K562 (cell line): ENCODE data around the gene CHURC1. TPM values are rescaled to one million over a fixed set of nuclear protein-coding genes. Genes with fewer than 3 reads are reported as not detected.

ENCODE experiments used
- DDX20 ChIP-seq: fragments of 450-650 bp; IDR thresholded peaks from 2 replicates; pipeline ENCODE4 v1.6.1; 2016; ENCODE audit warnings: missing genetic modification characterization, low read depth, mild to moderate bottlenecking, missing compliant biosample characterization, moderate library complexity
- FIP1L1 ChIP-seq: fragments of 200-400 bp; formaldehyde crosslinking; IDR thresholded peaks from 2 replicates; pipeline ENCODE4 v1.6.1; 2018; ENCODE audit warnings: mild to moderate bottlenecking, low read depth, low read length; ENCODE audit not compliant: poor library complexity, severe bottlenecking
- HCFC1 ChIP-seq: IDR thresholded peaks from 2 replicates; pipeline ENCODE4 v1.6.1; 2012; ENCODE audit warnings: low read depth, low read length, improper control_type of control experiment
- ILK ChIP-seq: fragments of 450-650 bp; IDR thresholded peaks from 2 replicates; pipeline ENCODE4 v1.6.1; 2016; ENCODE audit warnings: missing genetic modification characterization, low read depth, mild to moderate bottlenecking, missing compliant biosample characterization, moderate library complexity, borderline replicate concordance
- NCOA6 ChIP-seq: fragments of 450-650 bp; IDR thresholded peaks from 2 replicates; pipeline ENCODE4 v1.6.1; 2017; ENCODE audit warnings: mild to moderate bottlenecking
- NR2C1 ChIP-seq, 2 experiments: fragments of 450-650 bp; IDR thresholded peaks; 2 replicates each; pipeline ENCODE4 v1.6.1; 2017; ENCODE audit warnings: mild to moderate bottlenecking in 2 of 2, antibody characterized with exemption in 1 of 2, inconsistent platforms in 1 of 2, missing compliant biosample characterization in 1 of 2, missing genetic modification characterization in 1 of 2
- PHF21A ChIP-seq: fragments of 450-650 bp; IDR thresholded peaks from 2 replicates; pipeline ENCODE4 v1.6.1; 2017; ENCODE audit warnings: low read depth, borderline replicate concordance
- SFPQ ChIP-seq: fragments of 200-400 bp; formaldehyde crosslinking; IDR thresholded peaks from 2 replicates; pipeline ENCODE4 v1.6.1; 2017; ENCODE audit warnings: mild to moderate bottlenecking, low read depth, low read length, moderate library complexity
- ZBTB11 ChIP-seq, 3 experiments: fragments of 200-800 bp in 1 of 3; fragments of 250-450 bp in 1 of 3; fragments of 450-650 bp in 1 of 3; sonication (Bioruptor Pico) in 1 of 3; sonication (Bioruptor generic) in 1 of 3; formaldehyde crosslinking in 1 of 3; IDR thresholded peaks; 2 replicates each; pipeline versions ENCODE4 v1.6.1 to v1.8.0; 2016 to 2022; ENCODE audit warnings: mild to moderate bottlenecking in 2 of 3, missing genetic modification characterization in 2 of 3, missing compliant biosample characterization in 1 of 3, moderate library complexity in 1 of 3
- ZNF212 ChIP-seq: fragments of 450-650 bp; formaldehyde crosslinking; IDR thresholded peaks from 2 replicates; pipeline ENCODE4 v1.4.0; 2020; ENCODE audit warnings: mild to moderate bottlenecking
- ZNF24 ChIP-seq: fragments of 450-650 bp; IDR thresholded peaks from 2 replicates; pipeline ENCODE4 v1.6.1; 2016
- ZNF431 ChIP-seq: sonication (generic); formaldehyde crosslinking; IDR thresholded peaks from 2 replicates; pipeline ENCODE4 v1.8.0; 2022; ENCODE audit warnings: mild to moderate bottlenecking, missing genetic modification reagents
- ZNF584 ChIP-seq: fragments of 200-800 bp; sonication (Bioruptor generic); IDR thresholded peaks from 2 replicates; pipeline ENCODE4 v1.6.1; 2016; ENCODE audit warnings: low read depth, mild to moderate bottlenecking, missing genetic modification characterization, missing compliant biosample characterization
- polyA plus RNA-seq, 8 experiments: library from polyadenylated mRNA; depleted of rRNA in 4 of 8; stranded (reverse) in 5 of 8; unstranded in 3 of 8; fragments of >200 nt; fragmentation: Nextera tagmentation in 2 of 8; fragmentation: Illumina TruSeq in 1 of 8; extraction: Ambion mirVana in 2 of 8; extraction: Trizol in 1 of 8; gene quantifications; 2 replicates each; pipeline versions ENCODE4 v1.2.1 to v1.2.3, GENCODE V29; 2011 to 2014; ENCODE audit warnings: inconsistent platforms in 1 of 8, missing spikeins in 1 of 8
- total RNA-seq, 7 experiments: library from RNA; depleted of rRNA in 6 of 7; stranded (reverse); fragments of >200 nt in 6 of 7; fragmentation: Illumina TruSeq in 2 of 7; extraction: Trizol in 2 of 7; gene quantifications; 2 replicates each; pipeline versions ENCODE4 v1.2.1 to v1.2.3, GENCODE V29; 2011 to 2021; ENCODE audit warnings: low replicate concordance in 1 of 7
- TF ChIP-seq, protein P1 (sequence below): fragments of 450-650 bp; formaldehyde crosslinking; IDR thresholded peaks from 2 replicates; pipeline ENCODE4 v1.4.0; 2020; ENCODE audit warnings: mild to moderate bottlenecking, moderate library complexity
- TF ChIP-seq, protein P2 (sequence below): fragments of 450-650 bp; IDR thresholded peaks from 2 replicates; pipeline ENCODE4 v1.6.1; 2017; ENCODE audit warnings: mild to moderate bottlenecking, moderate library complexity
- TF ChIP-seq, protein P3 (sequence below): IDR thresholded peaks from 2 replicates; pipeline ENCODE4 v1.6.1; 2014; ENCODE audit warnings: antibody characterized with exemption

The CHURC1 gene
- total and polyA plus RNA-seq, 9 of the 15 experiments (the other 6 are each of a cell fraction or from before 2014, with no cell fraction given), result 27.3 to 239 (median 45.6) TPM

DNA sequence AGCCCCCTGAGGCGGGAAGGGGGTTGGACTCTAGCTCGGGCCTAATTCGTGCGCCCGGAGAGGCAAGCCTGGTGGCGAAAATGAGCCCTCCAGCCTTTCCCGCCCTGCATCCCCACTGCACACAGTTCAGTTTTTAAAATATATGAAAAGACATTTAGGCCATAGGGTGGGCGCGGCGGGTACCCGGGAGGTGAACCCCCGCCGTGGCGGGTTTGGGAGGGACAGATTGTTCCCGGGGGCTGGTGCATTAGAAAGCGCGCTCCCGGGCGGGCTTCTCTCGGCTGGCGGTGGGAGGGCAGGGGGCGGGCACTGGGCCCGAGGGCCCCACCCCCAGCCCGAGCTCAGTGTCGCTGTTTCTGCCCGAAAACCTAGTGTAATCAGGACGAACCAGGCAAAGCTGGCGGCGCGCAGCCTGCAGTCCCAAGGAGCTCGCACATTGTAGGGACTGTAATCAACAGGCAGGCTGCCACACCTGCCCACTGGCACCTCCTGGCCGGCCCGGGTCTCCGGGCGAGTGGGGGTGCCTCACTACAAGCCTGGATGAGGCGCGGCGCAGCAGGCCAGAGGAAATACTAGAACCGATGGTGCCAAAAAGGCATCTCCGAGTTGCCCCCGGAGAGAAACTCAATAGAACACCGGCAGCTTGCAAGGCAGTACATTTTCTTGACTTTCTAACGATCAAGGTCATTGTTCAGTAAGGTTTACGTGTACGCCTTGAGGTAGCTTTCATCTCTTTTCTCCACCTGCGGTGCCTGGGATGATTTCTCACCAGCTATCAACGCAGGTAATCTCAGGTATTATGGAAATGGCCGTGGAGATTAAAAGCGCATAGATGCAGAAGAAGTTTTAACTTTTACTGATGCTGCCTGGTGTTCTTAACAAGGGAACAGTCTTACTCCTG lies 33.8 kb upstream of the CHURC1 start (continued):
- no peak for TF ChIP-seq DDX20 (tag)
- no peak for TF ChIP-seq FIP1L1
- no peak for TF ChIP-seq NR2C1 (IDR thresholded peaks at IDR 0.05)
- TF ChIP-seq NR2C1 (tag; IDR thresholded peaks at IDR 0.05), result no peak
- TF ChIP-seq SFPQ, result no peak
- no peak for TF ChIP-seq ZNF212 (CRISPR knock-in tag)
- no peak for TF ChIP-seq ZBTB11 (CRISPR knock-in tag; IDR thresholded peaks at IDR 0.05)
- TF ChIP-seq NCOA6, result no peak
- no peak for TF ChIP-seq ILK (tag)
- TF ChIP-seq, protein P1, sequence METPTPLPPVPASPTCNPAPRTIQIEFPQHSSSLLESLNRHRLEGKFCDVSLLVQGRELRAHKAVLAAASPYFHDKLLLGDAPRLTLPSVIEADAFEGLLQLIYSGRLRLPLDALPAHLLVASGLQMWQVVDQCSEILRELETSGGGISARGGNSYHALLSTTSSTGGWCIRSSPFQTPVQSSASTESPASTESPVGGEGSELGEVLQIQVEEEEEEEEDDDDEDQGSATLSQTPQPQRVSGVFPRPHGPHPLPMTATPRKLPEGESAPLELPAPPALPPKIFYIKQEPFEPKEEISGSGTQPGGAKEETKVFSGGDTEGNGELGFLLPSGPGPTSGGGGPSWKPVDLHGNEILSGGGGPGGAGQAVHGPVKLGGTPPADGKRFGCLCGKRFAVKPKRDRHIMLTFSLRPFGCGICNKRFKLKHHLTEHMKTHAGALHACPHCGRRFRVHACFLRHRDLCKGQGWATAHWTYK (CRISPR knock-in tag), result no peak
- TF ChIP-seq, protein P2, sequence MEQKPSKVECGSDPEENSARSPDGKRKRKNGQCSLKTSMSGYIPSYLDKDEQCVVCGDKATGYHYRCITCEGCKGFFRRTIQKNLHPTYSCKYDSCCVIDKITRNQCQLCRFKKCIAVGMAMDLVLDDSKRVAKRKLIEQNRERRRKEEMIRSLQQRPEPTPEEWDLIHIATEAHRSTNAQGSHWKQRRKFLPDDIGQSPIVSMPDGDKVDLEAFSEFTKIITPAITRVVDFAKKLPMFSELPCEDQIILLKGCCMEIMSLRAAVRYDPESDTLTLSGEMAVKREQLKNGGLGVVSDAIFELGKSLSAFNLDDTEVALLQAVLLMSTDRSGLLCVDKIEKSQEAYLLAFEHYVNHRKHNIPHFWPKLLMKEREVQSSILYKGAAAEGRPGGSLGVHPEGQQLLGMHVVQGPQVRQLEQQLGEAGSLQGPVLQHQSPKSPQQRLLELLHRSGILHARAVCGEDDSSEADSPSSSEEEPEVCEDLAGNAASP, result no peak
- TF ChIP-seq ZNF584 (CRISPR knock-in tag), result no peak
- no peak for TF ChIP-seq PHF21A
- TF ChIP-seq, protein P3, sequence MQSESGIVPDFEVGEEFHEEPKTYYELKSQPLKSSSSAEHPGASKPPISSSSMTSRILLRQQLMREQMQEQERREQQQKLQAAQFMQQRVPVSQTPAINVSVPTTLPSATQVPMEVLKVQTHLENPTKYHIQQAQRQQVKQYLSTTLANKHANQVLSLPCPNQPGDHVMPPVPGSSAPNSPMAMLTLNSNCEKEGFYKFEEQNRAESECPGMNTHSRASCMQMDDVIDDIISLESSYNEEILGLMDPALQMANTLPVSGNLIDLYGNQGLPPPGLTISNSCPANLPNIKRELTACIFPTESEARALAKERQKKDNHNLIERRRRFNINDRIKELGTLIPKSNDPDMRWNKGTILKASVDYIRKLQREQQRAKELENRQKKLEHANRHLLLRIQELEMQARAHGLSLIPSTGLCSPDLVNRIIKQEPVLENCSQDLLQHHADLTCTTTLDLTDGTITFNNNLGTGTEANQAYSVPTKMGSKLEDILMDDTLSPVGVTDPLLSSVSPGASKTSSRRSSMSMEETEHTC, result no peak
- no peak for TF ChIP-seq ZNF24
- TF ChIP-seq ZNF431 (CRISPR knock-in tag), result no peak
- no peak for TF ChIP-seq HCFC1
